ENCODE results near the gene JOSD2. TPM values are rescaled to one million over a fixed set of nuclear protein-coding genes. Genes with fewer than 3 reads are reported as not detected.

The JOSD2 gene
- total and polyA plus RNA-seq, 9 of the 15 experiments (the other 6 are each of a cell fraction or from before 2014, with no cell fraction given), result 0.06 to 14.4 (median 3.1) TPM

DNA sequence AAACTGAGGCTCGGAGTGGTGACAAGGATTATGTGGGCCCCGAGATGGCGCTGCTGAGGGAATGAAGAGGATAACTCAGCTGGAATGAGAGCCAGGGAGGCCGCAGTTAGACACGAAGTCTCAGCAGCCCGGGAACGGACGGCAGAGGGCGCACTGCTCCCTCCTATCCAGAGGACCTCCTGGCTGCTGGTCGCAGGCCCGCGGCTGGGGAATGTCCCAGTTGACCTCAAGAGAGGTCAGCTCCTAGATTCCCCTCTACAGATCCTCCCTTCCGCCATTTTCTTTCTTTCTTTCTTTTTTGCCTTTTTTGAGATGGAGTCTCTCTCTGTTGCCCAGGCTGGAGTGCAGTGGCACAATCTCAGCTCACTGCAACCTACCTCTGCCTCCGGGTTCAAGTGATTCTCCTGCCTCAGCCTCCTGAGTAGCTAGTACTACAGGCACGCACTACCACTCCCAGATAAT is 26.8 kb upstream of the JOSD2 start (continued):
- peak; percentile 26; the same call in 1 of the 2 replicates for TF ChIP-seq MYC (IDR thresholded peaks at IDR 0.05; ENCODE audit: low read depth, low read length)
- no peak for TF ChIP-seq MYC (CRISPR knock-in tag; IDR thresholded peaks at IDR 0.05; ENCODE audit: borderline replicate concordance, low read depth)
- no peak for TF ChIP-seq CCNT2 (IDR thresholded peaks at IDR 0.05; ENCODE audit: borderline replicate concordance, extremely low read depth, insufficient read length, low read depth, low read length)
- no peak for TF ChIP-seq USF2 (CRISPR knock-in tag; IDR thresholded peaks at IDR 0.05)
- TF ChIP-seq MTA2 (IDR thresholded peaks at IDR 0.05; ENCODE audit: low read depth), result peak; percentile 61
- peak; percentile 83; the same call in 1 of the 2 replicates for TF ChIP-seq GATAD2A (IDR thresholded peaks at IDR 0.05)
- TF ChIP-seq CHCHD3 (CRISPR knock-in tag; IDR thresholded peaks at IDR 0.05), result no peak
- TF ChIP-seq SMAD4 (CRISPR knock-in tag; conservative IDR thresholded peaks at IDR 0.05), result peak; percentile 50; the same call in 1 of the 2 replicates
- no peak for TF ChIP-seq KAT8 (IDR thresholded peaks at IDR 0.05; ENCODE audit: low read depth)
- peak; percentile 64; the same call in 1 of the 2 replicates for TF ChIP-seq CTBP1 (IDR thresholded peaks at IDR 0.05; ENCODE audit: borderline replicate concordance)
- no peak for TF ChIP-seq ZC3H8 (IDR thresholded peaks at IDR 0.05)
- TF ChIP-seq ESRRB (CRISPR knock-in tag; IDR thresholded peaks at IDR 0.05; ENCODE audit: borderline replicate concordance), result no peak
- 0 out of 2 replicates have a peak, but pooled peaks have one; percentile 18 for TF ChIP-seq ZNF583 (CRISPR knock-in tag; IDR thresholded peaks at IDR 0.05)
- peak; percentile 81; the same call in 1 of the 2 replicates for TF ChIP-seq HDAC2 (IDR thresholded peaks at IDR 0.05)
- TF ChIP-seq CTCF (IDR thresholded peaks at IDR 0.05 in 2 of 3, conservative IDR thresholded peaks at IDR 0.05 in 1 of 3; ENCODE audit: insufficient read depth in 2 of 3, low read depth in 1 of 3, low read length in 3 of 3), result peak; percentile 97 to 99 (median 98)
- 0 out of 2 replicates have a peak, but pooled peaks have one; percentile 26 for TF ChIP-seq ZC3H11A (IDR thresholded peaks at IDR 0.05; ENCODE audit: low read depth, low read length)
- no peak for TF ChIP-seq SFPQ (IDR thresholded peaks at IDR 0.05; ENCODE audit: low read depth, low read length)
- no peak for TF ChIP-seq ZNF699 (CRISPR knock-in tag; IDR thresholded peaks at IDR 0.05; ENCODE audit: insufficient replicate concordance)
- 0 out of 4 replicates have a peak, but pooled peaks of 1 of the 2 experiments have one; percentile 10 for TF ChIP-seq TBL1XR1 (IDR thresholded peaks at IDR 0.05; ENCODE audit: low read length in 2 of 2)
- TF ChIP-seq, protein P1, sequence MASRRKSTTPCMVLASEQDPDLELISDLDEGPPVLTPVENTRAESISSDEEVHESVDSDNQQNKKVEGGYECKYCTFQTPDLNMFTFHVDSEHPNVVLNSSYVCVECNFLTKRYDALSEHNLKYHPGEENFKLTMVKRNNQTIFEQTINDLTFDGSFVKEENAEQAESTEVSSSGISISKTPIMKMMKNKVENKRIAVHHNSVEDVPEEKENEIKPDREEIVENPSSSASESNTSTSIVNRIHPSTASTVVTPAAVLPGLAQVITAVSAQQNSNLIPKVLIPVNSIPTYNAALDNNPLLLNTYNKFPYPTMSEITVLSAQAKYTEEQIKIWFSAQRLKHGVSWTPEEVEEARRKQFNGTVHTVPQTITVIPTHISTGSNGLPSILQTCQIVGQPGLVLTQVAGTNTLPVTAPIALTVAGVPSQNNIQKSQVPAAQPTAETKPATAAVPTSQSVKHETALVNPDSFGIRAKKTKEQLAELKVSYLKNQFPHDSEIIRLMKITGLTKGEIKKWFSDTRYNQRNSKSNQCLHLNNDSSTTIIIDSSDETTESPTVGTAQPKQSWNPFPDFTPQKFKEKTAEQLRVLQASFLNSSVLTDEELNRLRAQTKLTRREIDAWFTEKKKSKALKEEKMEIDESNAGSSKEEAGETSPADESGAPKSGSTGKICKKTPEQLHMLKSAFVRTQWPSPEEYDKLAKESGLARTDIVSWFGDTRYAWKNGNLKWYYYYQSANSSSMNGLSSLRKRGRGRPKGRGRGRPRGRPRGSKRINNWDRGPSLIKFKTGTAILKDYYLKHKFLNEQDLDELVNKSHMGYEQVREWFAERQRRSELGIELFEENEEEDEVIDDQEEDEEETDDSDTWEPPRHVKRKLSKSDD (conservative IDR thresholded peaks at IDR 0.05; ENCODE audit: low read length), result no peak
- TF ChIP-seq MTA1 (IDR thresholded peaks at IDR 0.05; ENCODE audit: borderline replicate concordance), result peak; percentile 47; the same call in 1 of the 2 replicates
